GM18520 (cell line): Measurements from ENCODE around the gene ADAMTS9.

Experiments used
- ATAC-seq: cut with Tn5 transposase; IDR thresholded peaks from one replicate; pipeline ENCODE4 v1.9.1; 2021; ENCODE audit not compliant: unreplicated experiment

ADAMTS9 gene

GRCh38 chr3:64586952-64587351 lies 100.8 kb downstream of the ADAMTS9 start:
- ATAC-seq = no peak

- ATAC-seq = no peak
Observed at GRCh38 chr3:64584179-64584578, 103.6 kb downstream of the ADAMTS9 start.

GRCh38 chr3:64578797-64579196 lies 109.0 kb downstream of the ADAMTS9 start:
- ATAC-seq = no peak

GRCh38 chr3:64578062-64578770 lies 109.6 kb downstream of the ADAMTS9 start:
- ATAC-seq = no peak

GRCh38 chr3:64576211-64576775 lies 111.5 kb downstream of the ADAMTS9 start:
- no peak for ATAC-seq

GRCh38 chr3:64575211-64575844 lies 112.5 kb downstream of the ADAMTS9 start:
- ATAC-seq = peak; percentile 73

GRCh38 chr3:64574194-64574593 lies 113.6 kb downstream of the ADAMTS9 start:
- ATAC-seq = no peak

GRCh38 chr3:64571982-64572381 lies 115.8 kb downstream of the ADAMTS9 start:
- ATAC-seq = no peak

- ATAC-seq = no peak
Observed at GRCh38 chr3:64568895-64569517, 118.8 kb downstream of the ADAMTS9 start.

GRCh38 chr3:64566859-64567258 lies 120.9 kb downstream of the ADAMTS9 start:
- ATAC-seq = no peak

GRCh38 chr3:64563751-64564150 lies 124.0 kb downstream of the ADAMTS9 start:
- ATAC-seq = no peak

GRCh38 chr3:64561868-64562267 lies 125.9 kb downstream of the ADAMTS9 start:
- no peak for ATAC-seq

- no peak for ATAC-seq
Observed at GRCh38 chr3:64561325-64561843, 126.4 kb downstream of the ADAMTS9 start.

- no peak for ATAC-seq
Observed at GRCh38 chr3:64560791-64561190, 127.0 kb downstream of the ADAMTS9 start.

GRCh38 chr3:64559588-64559987 lies 128.2 kb downstream of the ADAMTS9 start:
- ATAC-seq = no peak

- no peak for ATAC-seq
Observed at GRCh38 chr3:64556046-64556445, 131.8 kb downstream of the ADAMTS9 start.

- no peak for ATAC-seq
Observed at GRCh38 chr3:64555351-64555750, 132.4 kb downstream of the ADAMTS9 start.

- ATAC-seq = no peak
Observed at GRCh38 chr3:64554096-64554920, 133.5 kb downstream of the ADAMTS9 start.

- no peak for ATAC-seq
Observed at GRCh38 chr3:64552966-64553365, 134.8 kb downstream of the ADAMTS9 start.

- no peak for ATAC-seq
Observed at GRCh38 chr3:64552160-64552559, 135.6 kb downstream of the ADAMTS9 start.

- ATAC-seq = no peak
Observed at GRCh38 chr3:64551697-64552096, 136.1 kb downstream of the ADAMTS9 start.
